ENCODE data around the gene HSPB7.
A peak's percentile ranks its signal among the peaks of the same experiment; 100 is the strongest.
"Not testable (repeated sequence)": the region's sequence is repeated elsewhere in the genome, so short reads cannot be mapped to it uniquely, and the experiment has no call there.

Gene HSPB7

DNA sequence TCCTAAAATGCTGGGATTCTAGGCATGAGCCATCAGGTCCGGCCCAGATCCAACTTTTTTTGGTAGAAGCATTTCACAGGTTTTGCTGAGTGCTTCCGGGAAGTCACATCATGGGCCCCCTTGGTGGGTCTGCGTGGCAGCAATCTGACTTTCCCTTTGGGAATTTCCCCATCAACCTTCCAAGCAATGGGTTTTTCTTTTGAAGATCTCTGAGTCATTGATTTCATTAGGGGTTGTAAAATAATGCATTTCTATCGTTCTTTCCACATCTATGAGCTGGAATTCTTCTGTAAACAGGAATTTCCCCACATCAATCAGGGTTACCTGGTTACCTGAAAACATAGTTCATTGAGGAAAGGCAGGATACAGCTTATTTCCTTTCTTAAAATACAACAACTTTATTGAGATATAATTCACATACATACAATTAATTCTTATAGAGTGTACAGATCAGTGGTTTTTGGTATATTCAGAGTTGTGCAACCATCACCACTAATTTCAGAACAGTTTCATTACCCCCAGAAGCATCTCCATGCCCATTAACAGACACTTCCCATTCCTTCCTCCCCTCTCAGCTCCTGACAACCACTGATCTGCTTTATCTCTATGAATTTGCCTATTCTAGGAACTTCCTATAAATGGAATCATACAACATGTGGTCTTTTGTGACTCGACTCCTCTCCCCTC lies 32.1 kb downstream of the HSPB7 start:
- H3K27me3 ChIP-seq, result no peaks in the 10 kb centered on the region
- no peak for DNase-seq
- H3K4me3 ChIP-seq (ENCODE audit: low read depth, low read length), result no peak overlapping the region
- no peaks in the 10 kb centered on the region for H3K4me1 ChIP-seq
- no peaks in the 10 kb centered on the region for H3K9me3 ChIP-seq
- no peak for TF ChIP-seq CTCF (IDR thresholded peaks at IDR 0.05; ENCODE audit: low read depth, low read length)
- H3K36me3 ChIP-seq, result no peaks in the 10 kb centered on the region

GRCh38 chr1:15983275-15983674 lies 34.6 kb downstream of the HSPB7 start:
- Histone ChIP-seq H3K4me3 (ENCODE audit: low read depth, low read length) (no peak overlapping the region), H3K9me3 (no peaks in the 10 kb centered on the region), H3K27me3 (no peaks in the 10 kb centered on the region), H3K36me3 (no peaks in the 10 kb centered on the region), H3K4me1 (no peaks in the 10 kb centered on the region)
- DNase-seq, result no peak
- TF ChIP-seq CTCF (IDR thresholded peaks at IDR 0.05; ENCODE audit: low read depth, low read length), result no peak

DNA sequence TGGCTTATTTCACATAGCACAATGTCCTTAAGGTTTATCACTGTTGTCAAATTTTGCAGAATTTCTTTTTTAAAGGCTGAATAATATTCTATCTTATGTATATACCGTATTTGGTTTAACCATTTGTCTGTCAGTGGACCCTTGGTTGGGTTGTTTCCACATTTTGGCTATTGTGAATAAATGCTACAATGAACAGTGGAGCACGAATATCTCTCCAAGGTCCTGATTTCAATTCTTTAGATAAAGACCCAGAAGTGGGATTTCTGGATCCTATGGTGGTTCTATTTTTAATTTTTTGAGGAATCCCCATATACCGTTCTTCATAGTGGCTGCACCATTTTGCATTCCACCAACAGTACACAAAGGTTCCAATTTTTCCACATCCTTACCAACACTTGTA lies 36.2 kb downstream of the HSPB7 start:
- TF ChIP-seq CTCF (IDR thresholded peaks at IDR 0.05; ENCODE audit: low read depth, low read length), result no peak
- no peak overlapping the region for H3K4me3 ChIP-seq (ENCODE audit: low read depth, low read length)
- H3K36me3 ChIP-seq, result no peaks in the 10 kb centered on the region
- no peak for DNase-seq
- no peaks in the 10 kb centered on the region for H3K27me3 ChIP-seq
- no peaks in the 10 kb centered on the region for H3K4me1 ChIP-seq
- no peaks in the 10 kb centered on the region for H3K9me3 ChIP-seq

GRCh38 chr1:15977947-15978346 lies 39.9 kb downstream of the HSPB7 start:
- not testable (repeated sequence) for H3K4me1 ChIP-seq; H3K9me3 ChIP-seq; H3K27me3 ChIP-seq; H3K4me3 ChIP-seq (ENCODE audit: low read depth, low read length); DNase-seq; H3K36me3 ChIP-seq

- Histone ChIP-seq H3K9me3 (no peaks in the 10 kb centered on the region), H3K4me3 (ENCODE audit: low read depth, low read length) (peak within 1 kb of the TSS; percentile 67), H3K4me1 (no peaks in the 10 kb centered on the region), H3K36me3 (no peaks in the 10 kb centered on the region), H3K27me3 (no peaks in the 10 kb centered on the region)
- TF ChIP-seq CTCF (IDR thresholded peaks at IDR 0.05; ENCODE audit: low read depth, low read length), result no peak
- peak; percentile 90 for DNase-seq
Observed at GRCh38 chr1:15975805-15976680, 41.8 kb downstream of the HSPB7 start, which contains the start of gene ZBTB17. Gene ZBTB17 (minus strand): TSS chr1:15976101. CDS start chr1:15948495, 27,606 bp downstream.

- Histone ChIP-seq H3K4me1 (no peaks in the 10 kb centered on the region), H3K27me3 (no peaks in the 10 kb centered on the region), H3K9me3 (no peaks in the 10 kb centered on the region), H3K36me3 (no peaks in the 10 kb centered on the region), H3K4me3 (ENCODE audit: low read depth, low read length) (peak overlapping the region; percentile 67)
- peak; percentile 65 for DNase-seq
- no peak for TF ChIP-seq CTCF (IDR thresholded peaks at IDR 0.05; ENCODE audit: low read depth, low read length)
Observed at GRCh38 chr1:15975358-15975804, 42.5 kb downstream of the HSPB7 start.

Data from BE2C (cell line).